Endodermal cell (in vitro differentiated cells): Measurements from ENCODE around the gene BRSK2. TPM values are rescaled to one million over a fixed set of nuclear protein-coding genes. Genes with fewer than 3 reads are reported as not detected.

Experiments
- DNase-seq: peaks from one replicate; pipeline ENCODE4 v3.0.0-alpha.2; 2017
- H3K27ac ChIP-seq: 2 replicates; pipeline ENCODE4 v1.5.1; 2013; ENCODE audit warnings: mild to moderate bottlenecking, low read depth, low read length, moderate library complexity
- H3K27me3 ChIP-seq: 2 replicates; pipeline ENCODE4 v1.6.1; 2013; ENCODE audit warnings: mild to moderate bottlenecking, low read length, moderate library complexity; ENCODE audit not compliant: insufficient read depth, control insufficient read depth, poor library complexity, severe bottlenecking
- H3K36me3 ChIP-seq: 2 replicates; pipeline ENCODE4 v1.7.0; 2013; ENCODE audit warnings: mild to moderate bottlenecking, low read length, moderate library complexity; ENCODE audit not compliant: control insufficient read depth, insufficient read depth
- H3K4me1 ChIP-seq: one replicate; pipeline ENCODE4 v1.7.0; 2013; ENCODE audit warnings: low read length; ENCODE audit not compliant: control insufficient read depth, insufficient read depth
- H3K4me3 ChIP-seq: 2 replicates; pipeline ENCODE4 v1.5.1; 2013; ENCODE audit warnings: mild to moderate bottlenecking, low read length, moderate library complexity
- H3K9ac ChIP-seq: 2 replicates; pipeline ENCODE4 v1.6.1; 2013; ENCODE audit warnings: mild to moderate bottlenecking, low read length, moderate library complexity; ENCODE audit not compliant: poor library complexity, severe bottlenecking; ENCODE audit errors: extremely low read depth
- H3K9me3 ChIP-seq: 2 replicates; pipeline ENCODE4 v1.6.1; 2013; ENCODE audit warnings: mild to moderate bottlenecking, low read length, moderate library complexity; ENCODE audit not compliant: control insufficient read depth
- H3K27ac Mint-ChIP-seq: 2 replicates; pipeline ENCODE4 v1.8.0; 2020; ENCODE audit warnings: mixed read lengths
- H3K27me3 Mint-ChIP-seq: 2 replicates; pipeline ENCODE4 v1.8.0; 2021; ENCODE audit warnings: mild to moderate bottlenecking, mixed read lengths; ENCODE audit not compliant: insufficient read depth
- H3K36me3 Mint-ChIP-seq: 2 replicates; pipeline ENCODE4 v1.8.0; 2020; ENCODE audit warnings: low read depth, mixed read lengths
- H3K4me1 Mint-ChIP-seq: 2 replicates; pipeline ENCODE4 v1.8.0; 2020; ENCODE audit warnings: mixed read lengths
- H3K4me3 Mint-ChIP-seq: 2 replicates; pipeline ENCODE4 v1.8.0; 2020; ENCODE audit warnings: mild to moderate bottlenecking, moderate library complexity, mixed read lengths
- H3K9me3 Mint-ChIP-seq: 2 replicates; pipeline ENCODE4 v1.8.0; 2020; ENCODE audit warnings: mild to moderate bottlenecking, mixed read lengths
- CTCF ChIP-seq: fragments of 200-600 bp; sonication (generic); conservative IDR thresholded peaks from 2 replicates; pipeline ENCODE4 v1.5.0; 2021; ENCODE audit warnings: antibody characterized with exemption, mild to moderate bottlenecking
- WGBS, 2 experiments: methylation state at CpG; one replicate each; pipeline versions ENCODE4 v1.1.5 to v1.1.7; 2013; ENCODE audit warnings: missing lambda C conversion rate in 2 of 2, mixed read lengths in 1 of 2; ENCODE audit not compliant: insufficient coverage in 1 of 2, insufficient read length in 1 of 2; 5-methylcytosine and 5-hydroxymethylcytosine counted together
- total RNA-seq, 2 donors: library from RNA; stranded (reverse); fragmentation: NEBNext Ultra II Directional in 1 of 2; extraction: Animal tissue kit (Norgen Biotek cat#: 25700) in 1 of 2; gene quantifications; 2 replicates in 1 of 2; 3 replicates in 1 of 2; pipeline ENCODE4 v1.2.1, GENCODE V29; 2021

BRSK2 gene
- total RNA-seq, 2 donors from 2014 or later: 9.4 to 10.3 TPM

- H3K36me3 Mint-ChIP-seq: peaks cover 22% of the 10 kb centered on the region
- no peak overlapping the region for H3K27ac ChIP-seq
- WGBS, 2 experiments: 92 to 98% methylated on average over 9 to 12 of the region's 12 CpGs
These were observed 90.0 kb downstream of the BRSK2 start for GRCh38 chr11:1479678-1480118.

GRCh38 chr11:1480191-1480554 is 90.4 kb downstream of the BRSK2 start:
- H3K9me3 ChIP-seq: no peaks in the 10 kb centered on the region
- H3K4me1 ChIP-seq: no peaks in the 10 kb centered on the region
- no peak overlapping the region for H3K4me3 ChIP-seq
- H3K27me3 Mint-ChIP-seq: no peaks in the 10 kb centered on the region
- H3K27ac Mint-ChIP-seq: peak overlapping the region; percentile 42
- no peaks in the 10 kb centered on the region for H3K4me1 Mint-ChIP-seq
- no peak overlapping the region for H3K4me3 Mint-ChIP-seq
- no peak for TF ChIP-seq CTCF
- H3K9me3 Mint-ChIP-seq: no peaks in the 10 kb centered on the region
- DNase-seq: no peak
- peaks cover 22% of the 10 kb centered on the region for H3K36me3 Mint-ChIP-seq
- H3K27ac ChIP-seq: no peak overlapping the region
- 85 to 86% methylated on average over 13 of the region's 13 CpGs for WGBS, 2 experiments
- H3K9ac ChIP-seq: no peak overlapping the region
- H3K27me3 ChIP-seq: no peaks in the 10 kb centered on the region
- peaks cover 18% of the 10 kb centered on the region for H3K36me3 ChIP-seq

More at GRCh38 chr11:1479678-1480118, 90.0 kb downstream of the BRSK2 start:
- Mint-ChIP-seq H3K4me1 (no peaks in the 10 kb centered on the region), H3K27ac (no peak overlapping the region), H3K4me3 (no peak overlapping the region), H3K27me3 (no peaks in the 10 kb centered on the region), H3K9me3 (no peaks in the 10 kb centered on the region)
- no peaks in the 10 kb centered on the region for H3K27me3 ChIP-seq
- H3K4me3 ChIP-seq: no peak overlapping the region
- DNase-seq: no peak
- no peaks in the 10 kb centered on the region for H3K9me3 ChIP-seq
- H3K4me1 ChIP-seq: no peaks in the 10 kb centered on the region
- peaks cover 18% of the 10 kb centered on the region for H3K36me3 ChIP-seq
- no peak for TF ChIP-seq CTCF
- no peak overlapping the region for H3K9ac ChIP-seq

GRCh38 chr11:1480555-1481482 is 91.1 kb downstream of the BRSK2 start:
- H3K4me3 ChIP-seq: no peak overlapping the region
- no peak overlapping the region for H3K27ac ChIP-seq
- H3K36me3 ChIP-seq: peaks cover 11% of the 10 kb centered on the region
- Mint-ChIP-seq H3K4me3 (no peak overlapping the region), H3K36me3 (peaks cover 17% of the 10 kb centered on the region), H3K27ac (peak overlapping the region; percentile 42), H3K27me3 (no peaks in the 10 kb centered on the region), H3K4me1 (no peaks in the 10 kb centered on the region), H3K9me3 (no peaks in the 10 kb centered on the region)
- WGBS, 2 experiments: 93 to 96% methylated on average over 22 to 36 of the region's 36 CpGs
- H3K9me3 ChIP-seq: no peaks in the 10 kb centered on the region
- no peak for TF ChIP-seq CTCF
- H3K4me1 ChIP-seq: no peaks in the 10 kb centered on the region
- no peak overlapping the region for H3K9ac ChIP-seq
- no peak for DNase-seq
- H3K27me3 ChIP-seq: no peaks in the 10 kb centered on the region
